ENCODE data around the gene RASD1.

The RASD1 gene

GRCh38 chr17:17472333-17472920, 23.8 kb downstream of the RASD1 start:
- Histone ChIP-seq H3K23ac (ENCODE audit: low read depth, low read length, poor library complexity) (no peak overlapping the region), H2AK5ac (ENCODE audit: low read depth, low read length) (no peak overlapping the region), H2BK12ac (ENCODE audit: low read length) (no peak overlapping the region), H2BK15ac (ENCODE audit: low read length) (no peak overlapping the region), H3K14ac (ENCODE audit: low read length) (no peak overlapping the region), H2AFZ (ENCODE audit: low read length) (peak overlapping the region; percentile 90), H3K36me3 (replicated peaks in 1 of 2; ENCODE audit: control insufficient read depth in 2 of 2, insufficient read depth in 2 of 2, low read length in 2 of 2) (no peaks in the 10 kb centered on the region), H3K4me1 (ENCODE audit: control insufficient read depth in 2 of 2, insufficient read depth in 1 of 2, low read depth in 1 of 2, low read length in 2 of 2) (peaks cover 6 to 9% of the 10 kb centered on the region in 2 donors), H3K27ac (replicated peaks; ENCODE audit: low read length) (no peak overlapping the region), H3K4ac (ENCODE audit: low read length) (no peak overlapping the region), H3K4me2 (ENCODE audit: insufficient read depth, low read length, poor library complexity, severe bottlenecking) (no peak overlapping the region), H2BK120ac (ENCODE audit: low read depth, low read length) (no peak overlapping the region), H3K18ac (ENCODE audit: low read length) (no peak overlapping the region), H3K9me3 (replicated peaks in 1 of 2; ENCODE audit: control insufficient read depth in 2 of 2, insufficient read depth in 1 of 2, low read depth in 1 of 2, low read length in 2 of 2) (no peaks in the 10 kb centered on the region), H4K91ac (ENCODE audit: low read depth, low read length, poor library complexity) (no peak overlapping the region), H3K4me3 (ENCODE audit: low read length in 2 of 2) (no peak overlapping the region), H4K8ac (ENCODE audit: low read depth, low read length) (no peak overlapping the region), H2BK5ac (ENCODE audit: low read length) (no peak overlapping the region), H3K79me1 (ENCODE audit: low read depth, low read length) (peaks cover 2% of the 10 kb centered on the region), H3K9ac (ENCODE audit: low read depth, low read length, poor library complexity) (no peak overlapping the region), H3K27me3 (ENCODE audit: control insufficient read depth in 3 of 3, insufficient read depth in 3 of 3, low read depth in 1 of 3, low read length in 3 of 3) (peaks cover 0 to 3% (median 0%) of the 10 kb centered on the region in 3 experiments)
- DNase-seq (ENCODE audit: low spot score), result no peak
- no CpG with 5 or more reads among the region's 8 CpGs for WGBS, 2 donors (ENCODE audit: extremely low coverage in 2 of 2, insufficient read length in 2 of 2, insufficient replicate concordance in 1 of 2)

- no peak overlapping the region for H3K18ac ChIP-seq (ENCODE audit: low read length)
- peak overlapping the region; percentile 25 for H2AK5ac ChIP-seq (ENCODE audit: low read depth, low read length)
- peaks cover 0 to 14% (median 0%) of the 10 kb centered on the region in 3 experiments for H3K27me3 ChIP-seq (ENCODE audit: control insufficient read depth in 3 of 3, insufficient read depth in 3 of 3, low read depth in 1 of 3, low read length in 3 of 3)
- no peak overlapping the region for H4K91ac ChIP-seq (ENCODE audit: low read depth, low read length, poor library complexity)
- H3K9me3 ChIP-seq (replicated peaks in 1 of 2; ENCODE audit: control insufficient read depth in 2 of 2, insufficient read depth in 1 of 2, low read depth in 1 of 2, low read length in 2 of 2), result no peaks in the 10 kb centered on the region
- H2BK5ac ChIP-seq (ENCODE audit: low read length), result peak overlapping the region; percentile 3
- no CpG with 5 or more reads among the region's 3 CpGs for WGBS, 2 donors (ENCODE audit: extremely low coverage in 2 of 2, insufficient read length in 2 of 2, insufficient replicate concordance in 1 of 2)
- no peak overlapping the region for H3K4me3 ChIP-seq (ENCODE audit: low read length in 2 of 2)
- H3K4ac ChIP-seq (ENCODE audit: low read length), result no peak overlapping the region
- H2BK12ac ChIP-seq (ENCODE audit: low read length), result no peak overlapping the region
- H3K14ac ChIP-seq (ENCODE audit: low read length), result no peak overlapping the region
- no peaks in the 10 kb centered on the region for H3K36me3 ChIP-seq (replicated peaks in 1 of 2; ENCODE audit: control insufficient read depth in 2 of 2, insufficient read depth in 2 of 2, low read length in 2 of 2)
- no peak overlapping the region for H3K23ac ChIP-seq (ENCODE audit: low read depth, low read length, poor library complexity)
- no peak overlapping the region for H2BK120ac ChIP-seq (ENCODE audit: low read depth, low read length)
- peak overlapping the region; percentile 68 for H2BK15ac ChIP-seq (ENCODE audit: low read length)
- no peak overlapping the region for H3K9ac ChIP-seq (ENCODE audit: low read depth, low read length, poor library complexity)
- no peak for DNase-seq (ENCODE audit: low spot score)
- H2AFZ ChIP-seq (ENCODE audit: low read length), result no peak overlapping the region
- H3K4me2 ChIP-seq (ENCODE audit: insufficient read depth, low read length, poor library complexity, severe bottlenecking), result no peak overlapping the region
- H3K79me1 ChIP-seq (ENCODE audit: low read depth, low read length), result no peaks in the 10 kb centered on the region
- no peak overlapping the region for H4K8ac ChIP-seq (ENCODE audit: low read depth, low read length)
- H3K27ac ChIP-seq (replicated peaks; ENCODE audit: low read length), result no peak overlapping the region
- peaks cover 9 to 10% of the 10 kb centered on the region in 2 donors for H3K4me1 ChIP-seq (ENCODE audit: control insufficient read depth in 2 of 2, insufficient read depth in 1 of 2, low read depth in 1 of 2, low read length in 2 of 2)
Measured at GRCh38 chr17:17469996-17470395, 26.2 kb downstream of the RASD1 start.

GRCh38 chr17:17469358-17469757, 26.8 kb downstream of the RASD1 start:
- Histone ChIP-seq H2AFZ (ENCODE audit: low read length) (no peak overlapping the region), H3K36me3 (replicated peaks in 1 of 2; ENCODE audit: control insufficient read depth in 2 of 2, insufficient read depth in 2 of 2, low read length in 2 of 2) (no peaks in the 10 kb centered on the region), H3K23ac (ENCODE audit: low read depth, low read length, poor library complexity) (no peak overlapping the region), H2AK5ac (ENCODE audit: low read depth, low read length) (no peak overlapping the region), H3K27me3 (ENCODE audit: control insufficient read depth in 3 of 3, insufficient read depth in 3 of 3, low read depth in 1 of 3, low read length in 3 of 3) (peaks cover 0 to 16% (median 0%) of the 10 kb centered on the region in 3 experiments), H3K4me3 (ENCODE audit: low read length in 2 of 2) (no peak overlapping the region), H3K27ac (replicated peaks; ENCODE audit: low read length) (no peak overlapping the region), H3K79me1 (ENCODE audit: low read depth, low read length) (no peaks in the 10 kb centered on the region), H3K9ac (ENCODE audit: low read depth, low read length, poor library complexity) (no peak overlapping the region), H2BK12ac (ENCODE audit: low read length) (no peak overlapping the region), H2BK5ac (ENCODE audit: low read length) (no peak overlapping the region), H3K4ac (ENCODE audit: low read length) (no peak overlapping the region), H3K9me3 (replicated peaks in 1 of 2; ENCODE audit: control insufficient read depth in 2 of 2, insufficient read depth in 1 of 2, low read depth in 1 of 2, low read length in 2 of 2) (no peaks in the 10 kb centered on the region), H3K4me1 (ENCODE audit: control insufficient read depth in 2 of 2, insufficient read depth in 1 of 2, low read depth in 1 of 2, low read length in 2 of 2) (peaks cover 9 to 10% of the 10 kb centered on the region in 2 donors), H4K91ac (ENCODE audit: low read depth, low read length, poor library complexity) (no peak overlapping the region), H3K4me2 (ENCODE audit: insufficient read depth, low read length, poor library complexity, severe bottlenecking) (no peak overlapping the region), H3K14ac (ENCODE audit: low read length) (no peak overlapping the region), H2BK15ac (ENCODE audit: low read length) (no peak overlapping the region), H2BK120ac (ENCODE audit: low read depth, low read length) (no peak overlapping the region), H4K8ac (ENCODE audit: low read depth, low read length) (no peak overlapping the region), H3K18ac (ENCODE audit: low read length) (no peak overlapping the region)
- WGBS, 2 donors (ENCODE audit: extremely low coverage in 2 of 2, insufficient read length in 2 of 2, insufficient replicate concordance in 1 of 2), result no CpG with 5 or more reads among the region's 4 CpGs
- no peak for DNase-seq (ENCODE audit: low spot score)

- no peak overlapping the region for H2BK120ac ChIP-seq (ENCODE audit: low read depth, low read length)
- H2BK15ac ChIP-seq (ENCODE audit: low read length), result no peak overlapping the region
- H3K79me1 ChIP-seq (ENCODE audit: low read depth, low read length), result no peaks in the 10 kb centered on the region
- no peak overlapping the region for H4K91ac ChIP-seq (ENCODE audit: low read depth, low read length, poor library complexity)
- WGBS, 2 donors (ENCODE audit: extremely low coverage in 2 of 2, insufficient read length in 2 of 2, insufficient replicate concordance in 1 of 2), result no CpG with 5 or more reads among the region's 5 CpGs
- no peak overlapping the region for H4K8ac ChIP-seq (ENCODE audit: low read depth, low read length)
- H3K18ac ChIP-seq (ENCODE audit: low read length), result no peak overlapping the region
- H3K23ac ChIP-seq (ENCODE audit: low read depth, low read length, poor library complexity), result no peak overlapping the region
- H3K9ac ChIP-seq (ENCODE audit: low read depth, low read length, poor library complexity), result no peak overlapping the region
- no peak overlapping the region for H2AFZ ChIP-seq (ENCODE audit: low read length)
- no peak overlapping the region for H3K4me2 ChIP-seq (ENCODE audit: insufficient read depth, low read length, poor library complexity, severe bottlenecking)
- no peak overlapping the region for H3K14ac ChIP-seq (ENCODE audit: low read length)
- no peak overlapping the region for H3K27ac ChIP-seq (replicated peaks; ENCODE audit: low read length)
- H3K4me1 ChIP-seq (ENCODE audit: control insufficient read depth in 2 of 2, insufficient read depth in 1 of 2, low read depth in 1 of 2, low read length in 2 of 2), result peaks cover 9 to 10% of the 10 kb centered on the region in 2 donors
- no peaks in the 10 kb centered on the region for H3K36me3 ChIP-seq (replicated peaks in 1 of 2; ENCODE audit: control insufficient read depth in 2 of 2, insufficient read depth in 2 of 2, low read length in 2 of 2)
- H3K27me3 ChIP-seq (ENCODE audit: control insufficient read depth in 3 of 3, insufficient read depth in 3 of 3, low read depth in 1 of 3, low read length in 3 of 3), result peaks cover 0 to 24% (median 0%) of the 10 kb centered on the region in 3 experiments
- no peak overlapping the region for H3K4ac ChIP-seq (ENCODE audit: low read length)
- H3K4me3 ChIP-seq (ENCODE audit: low read length in 2 of 2), result no peak overlapping the region
- no peak for DNase-seq (ENCODE audit: low spot score)
- H3K9me3 ChIP-seq (replicated peaks in 1 of 2; ENCODE audit: control insufficient read depth in 2 of 2, insufficient read depth in 1 of 2, low read depth in 1 of 2, low read length in 2 of 2), result no peaks in the 10 kb centered on the region
- H2BK12ac ChIP-seq (ENCODE audit: low read length), result no peak overlapping the region
- no peak overlapping the region for H2BK5ac ChIP-seq (ENCODE audit: low read length)
- H2AK5ac ChIP-seq (ENCODE audit: low read depth, low read length), result no peak overlapping the region
Measured at GRCh38 chr17:17468217-17469010, 27.8 kb downstream of the RASD1 start.
